ENCODE measurements around the gene ADAMTS15. TPM values are rescaled to one million over a fixed set of nuclear protein-coding genes. Genes with fewer than 3 reads are reported as not detected.

The ADAMTS15 gene
- total RNA-seq, 1 donor from 2014 or later: 13.8 TPM

DNA sequence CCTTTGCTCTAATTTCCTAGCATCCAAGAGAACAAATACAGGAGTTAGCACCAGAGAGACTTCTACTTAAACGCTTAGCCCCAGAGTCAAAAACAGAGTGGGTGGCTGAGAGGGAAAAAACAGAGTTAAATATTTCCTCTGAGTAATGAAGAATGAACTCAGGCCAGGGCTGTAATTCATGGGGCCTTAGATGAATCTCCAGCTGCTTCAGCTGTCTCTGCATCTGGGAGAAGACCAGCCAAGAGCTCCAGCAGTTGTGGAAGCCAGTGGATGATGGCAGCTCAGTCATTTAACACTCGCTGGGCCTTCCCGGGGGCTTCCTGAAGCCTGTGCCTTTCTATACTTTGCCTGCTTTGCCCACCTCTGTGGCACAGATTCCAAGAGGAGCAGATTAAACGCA lies 5.7 kb upstream of the ADAMTS15 start:
- H3K4me1 Mint-ChIP-seq (ENCODE audit: low read depth, unreplicated experiment): peaks cover 8% of the 10 kb centered on the region
- H4K20me1 ChIP-seq (ENCODE audit: insufficient read depth, low read length): no peaks in the 10 kb centered on the region
- peaks cover 15% of the 10 kb centered on the region for H3K9me3 Mint-ChIP-seq (ENCODE audit: unreplicated experiment)
- no peak overlapping the region for H2AFZ ChIP-seq (ENCODE audit: low read depth, low read length)
- no peaks in the 10 kb centered on the region for H3K9me3 ChIP-seq (ENCODE audit: insufficient read depth, low read depth, low read length)
- no peak overlapping the region for H3K27ac ChIP-seq (ENCODE audit: low read depth, low read length)
- no peaks in the 10 kb centered on the region for H3K36me3 ChIP-seq (ENCODE audit: insufficient read depth, low read length)
- H3K4me3 Mint-ChIP-seq (ENCODE audit: unreplicated experiment): no peak overlapping the region
- H3K9ac ChIP-seq (ENCODE audit: low read length): no peak overlapping the region
- H3K36me3 Mint-ChIP-seq (ENCODE audit: low read depth, unreplicated experiment): peaks cover 5% of the 10 kb centered on the region
- DNase-seq (ENCODE audit: low read depth) (peak; percentile 36), FAIRE-seq (peak; percentile 73)
- no peak overlapping the region for H3K4me2 ChIP-seq (ENCODE audit: low read length)
- peaks cover 32% of the 10 kb centered on the region for H3K27me3 Mint-ChIP-seq (ENCODE audit: low read depth, unreplicated experiment)
- H3K4me1 ChIP-seq (ENCODE audit: insufficient read depth, low read length): no peaks in the 10 kb centered on the region
- H3K27ac Mint-ChIP-seq (ENCODE audit: unreplicated experiment): no peak overlapping the region
- TF ChIP-seq, protein P1, sequence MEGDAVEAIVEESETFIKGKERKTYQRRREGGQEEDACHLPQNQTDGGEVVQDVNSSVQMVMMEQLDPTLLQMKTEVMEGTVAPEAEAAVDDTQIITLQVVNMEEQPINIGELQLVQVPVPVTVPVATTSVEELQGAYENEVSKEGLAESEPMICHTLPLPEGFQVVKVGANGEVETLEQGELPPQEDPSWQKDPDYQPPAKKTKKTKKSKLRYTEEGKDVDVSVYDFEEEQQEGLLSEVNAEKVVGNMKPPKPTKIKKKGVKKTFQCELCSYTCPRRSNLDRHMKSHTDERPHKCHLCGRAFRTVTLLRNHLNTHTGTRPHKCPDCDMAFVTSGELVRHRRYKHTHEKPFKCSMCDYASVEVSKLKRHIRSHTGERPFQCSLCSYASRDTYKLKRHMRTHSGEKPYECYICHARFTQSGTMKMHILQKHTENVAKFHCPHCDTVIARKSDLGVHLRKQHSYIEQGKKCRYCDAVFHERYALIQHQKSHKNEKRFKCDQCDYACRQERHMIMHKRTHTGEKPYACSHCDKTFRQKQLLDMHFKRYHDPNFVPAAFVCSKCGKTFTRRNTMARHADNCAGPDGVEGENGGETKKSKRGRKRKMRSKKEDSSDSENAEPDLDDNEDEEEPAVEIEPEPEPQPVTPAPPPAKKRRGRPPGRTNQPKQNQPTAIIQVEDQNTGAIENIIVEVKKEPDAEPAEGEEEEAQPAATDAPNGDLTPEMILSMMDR (IDR thresholded peaks at IDR 0.05; ENCODE audit: insufficient read depth, low read depth, low read length): no peak
- H3K4me3 ChIP-seq (ENCODE audit: insufficient read depth, low read depth, low read length): no peak overlapping the region
- H3K79me2 ChIP-seq (ENCODE audit: insufficient read depth, low read length): no peaks in the 10 kb centered on the region
- no peaks in the 10 kb centered on the region for H3K27me3 ChIP-seq (ENCODE audit: insufficient read depth, low read length)

DNA sequence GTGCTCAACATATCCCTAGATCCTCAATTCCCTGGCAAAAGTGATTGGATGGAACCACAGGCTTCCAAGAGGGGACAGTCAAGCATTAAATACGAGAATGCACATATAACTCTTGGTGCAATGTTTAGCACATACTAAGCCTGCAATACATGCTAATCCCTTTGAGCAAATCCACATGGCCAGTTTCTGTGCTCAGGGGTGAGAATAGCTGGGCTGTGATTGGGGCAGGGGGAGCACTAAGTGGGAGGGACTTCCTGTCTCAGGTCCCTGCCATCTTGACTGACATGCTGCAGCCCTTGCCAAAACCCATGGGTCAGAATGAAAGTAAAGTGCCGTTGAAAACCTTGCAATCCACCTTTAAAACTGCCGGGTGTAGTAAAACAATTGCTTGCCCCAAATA lies 2.7 kb upstream of the ADAMTS15 start:
- H3K36me3 ChIP-seq (ENCODE audit: insufficient read depth, low read length): no peaks in the 10 kb centered on the region
- Mint-ChIP-seq H3K27me3 (ENCODE audit: low read depth, unreplicated experiment) (peaks cover 25% of the 10 kb centered on the region), H3K4me1 (ENCODE audit: low read depth, unreplicated experiment) (peaks cover 4% of the 10 kb centered on the region), H3K36me3 (ENCODE audit: low read depth, unreplicated experiment) (no peaks in the 10 kb centered on the region), H3K27ac (ENCODE audit: unreplicated experiment) (no peak overlapping the region), H3K9me3 (ENCODE audit: unreplicated experiment) (no peaks in the 10 kb centered on the region), H3K4me3 (ENCODE audit: unreplicated experiment) (no peak overlapping the region)
- H3K27me3 ChIP-seq (ENCODE audit: insufficient read depth, low read length): no peaks in the 10 kb centered on the region
- H3K79me2 ChIP-seq (ENCODE audit: insufficient read depth, low read length): peaks cover 10% of the 10 kb centered on the region
- DNase-seq (ENCODE audit: low read depth): no peak
- H2AFZ ChIP-seq (ENCODE audit: low read depth, low read length): no peak overlapping the region
- no peak overlapping the region for H3K4me3 ChIP-seq (ENCODE audit: insufficient read depth, low read depth, low read length)
- FAIRE-seq: no peak
- TF ChIP-seq, protein P1 (IDR thresholded peaks at IDR 0.05; ENCODE audit: insufficient read depth, low read depth, low read length): no peak
- TF ChIP-seq EZH2 (IDR thresholded peaks at IDR 0.05; ENCODE audit: insufficient read depth, low read length): no peak
- no peak overlapping the region for H3K4me2 ChIP-seq (ENCODE audit: low read length)
- H4K20me1 ChIP-seq (ENCODE audit: insufficient read depth, low read length): no peaks in the 10 kb centered on the region
- H3K27ac ChIP-seq (ENCODE audit: low read depth, low read length): no peak overlapping the region
- no peak overlapping the region for H3K9ac ChIP-seq (ENCODE audit: low read length)
- H3K4me1 ChIP-seq (ENCODE audit: insufficient read depth, low read length): peaks cover 19% of the 10 kb centered on the region
- no peaks in the 10 kb centered on the region for H3K9me3 ChIP-seq (ENCODE audit: insufficient read depth, low read depth, low read length)

DNA sequence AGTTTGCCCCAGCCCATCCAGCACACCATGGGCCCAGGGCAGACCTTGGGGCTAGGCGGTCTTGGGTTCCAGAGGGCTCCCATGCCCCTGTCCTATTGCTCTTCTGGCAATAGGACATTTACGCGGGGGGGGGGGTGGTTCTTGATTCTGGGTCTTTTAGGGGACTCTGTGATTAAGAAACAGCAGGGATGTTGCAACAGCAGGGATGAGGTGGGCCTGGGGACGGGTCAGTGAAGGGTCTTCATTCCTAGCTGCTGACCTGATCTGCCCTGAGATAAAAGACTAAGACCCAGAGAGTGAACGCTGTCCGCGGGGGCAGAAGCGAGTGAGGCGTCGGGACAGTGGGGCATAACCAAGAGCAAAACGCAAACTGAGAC lies 418 bp upstream of the ADAMTS15 start:
- Mint-ChIP-seq H3K27ac (ENCODE audit: unreplicated experiment) (no peak overlapping the region), H3K4me3 (ENCODE audit: unreplicated experiment) (peak overlapping the region; percentile 81), H3K9me3 (ENCODE audit: unreplicated experiment) (no peaks in the 10 kb centered on the region), H3K4me1 (ENCODE audit: low read depth, unreplicated experiment) (peaks cover 5% of the 10 kb centered on the region), H3K27me3 (ENCODE audit: low read depth, unreplicated experiment) (peaks cover 27% of the 10 kb centered on the region), H3K36me3 (ENCODE audit: low read depth, unreplicated experiment) (no peaks in the 10 kb centered on the region)
- Histone ChIP-seq H2AFZ (ENCODE audit: low read depth, low read length) (peak overlapping the region; percentile 82), H4K20me1 (ENCODE audit: insufficient read depth, low read length) (no peaks in the 10 kb centered on the region), H3K4me3 (ENCODE audit: insufficient read depth, low read depth, low read length) (peak overlapping the region; percentile 67), H3K9me3 (ENCODE audit: insufficient read depth, low read depth, low read length) (no peaks in the 10 kb centered on the region), H3K4me1 (ENCODE audit: insufficient read depth, low read length) (peaks cover 31% of the 10 kb centered on the region), H3K27me3 (ENCODE audit: insufficient read depth, low read length) (no peaks in the 10 kb centered on the region), H3K9ac (ENCODE audit: low read length) (peak overlapping the region; percentile 31), H3K27ac (ENCODE audit: low read depth, low read length) (no peak overlapping the region), H3K36me3 (ENCODE audit: insufficient read depth, low read length) (no peaks in the 10 kb centered on the region), H3K4me2 (ENCODE audit: low read length) (peak overlapping the region; percentile 86), H3K79me2 (ENCODE audit: insufficient read depth, low read length) (peaks cover 22% of the 10 kb centered on the region)
- no peak for FAIRE-seq
- no peak for DNase-seq (ENCODE audit: low read depth)
- TF ChIP-seq EZH2 (IDR thresholded peaks at IDR 0.05; ENCODE audit: insufficient read depth, low read length): no peak
- TF ChIP-seq, protein P1 (IDR thresholded peaks at IDR 0.05; ENCODE audit: insufficient read depth, low read depth, low read length): no peak
